Liver (tissue), 3 donors: ENCODE data around the gene RAB44.

Experiments used
- CTCF ChIP-seq: fragments of 150-350 bp; IDR thresholded peaks from 2 replicates; pipeline ENCODE4 v1.5.1; 2017; ENCODE audit warnings: improper control_type of control experiment, low read depth, low read length; ENCODE audit not compliant: missing input control
- FOXA1 ChIP-seq: IDR thresholded peaks from 2 replicates; pipeline ENCODE4 v1.6.1; 2016; ENCODE audit warnings: antibody characterized with exemption
- GABPA ChIP-seq, 2 donors: IDR thresholded peaks in 1 of 2; conservative IDR thresholded peaks in 1 of 2; 2 replicates each; pipeline ENCODE4 v1.6.1; 2016; ENCODE audit warnings: antibody characterized with exemption in 2 of 2, mild to moderate bottlenecking in 1 of 2, moderate library complexity in 1 of 2
- JUND ChIP-seq, 2 donors: IDR thresholded peaks; 2 replicates each; pipeline ENCODE4 v1.6.1; 2016; ENCODE audit warnings: antibody characterized with exemption in 2 of 2
- MAX ChIP-seq: IDR thresholded peaks from 2 replicates; pipeline ENCODE4 v1.6.1; 2016; ENCODE audit warnings: antibody characterized with exemption
- NR2F2 ChIP-seq: IDR thresholded peaks from 2 replicates; pipeline ENCODE4 v1.6.1; 2016; ENCODE audit warnings: antibody characterized with exemption
- RXRA ChIP-seq, 2 donors: IDR thresholded peaks; 2 replicates each; pipeline ENCODE4 v1.6.1; 2017 to 2018; ENCODE audit warnings: antibody characterized with exemption in 2 of 2, mild to moderate bottlenecking in 1 of 2
- SP1 ChIP-seq: IDR thresholded peaks from 2 replicates; pipeline ENCODE4 v1.6.1; 2018; ENCODE audit warnings: antibody characterized with exemption, mild to moderate bottlenecking
- ZBTB33 ChIP-seq: IDR thresholded peaks from 2 replicates; pipeline ENCODE4 v1.6.1; 2016; ENCODE audit warnings: antibody characterized with exemption
- donor health status: healthy.
- donor health status: healthy.

- no peak for TF ChIP-seq CTCF
- no peak for TF ChIP-seq SP1
- no peak for TF ChIP-seq JUND (IDR thresholded peaks at IDR 0.05)
- no peak for TF ChIP-seq RXRA (IDR thresholded peaks at IDR 0.05)
- TF ChIP-seq ZBTB33, result no peak
- no peak for TF ChIP-seq MAX
- TF ChIP-seq FOXA1, result no peak
- no peak for TF ChIP-seq NR2F2
- TF ChIP-seq GABPA (IDR thresholded peaks at IDR 0.05 in 1 of 2, conservative IDR thresholded peaks at IDR 0.05 in 1 of 2), result no peak
Measured at GRCh38 chr6:36743538-36744303, 46.1 kb downstream of the RAB44 start.
